ENCODE results near the gene COG3.

GRCh38 chr13:45541806-45542205 lies 77.1 kb downstream of the COG3 start:
- TF ChIP-seq CTCF (IDR thresholded peaks at IDR 0.05; ENCODE audit: insufficient read depth, low read length, poor library complexity, severe bottlenecking) (no peak), EZH2phosphoT487 (conservative IDR thresholded peaks at IDR 0.05; ENCODE audit: low read length) (no peak)

Data from SU-DHL-6 (cell line).